GM23338 (cell line): ENCODE data around the gene FUZ. TPM values are rescaled to one million over a fixed set of nuclear protein-coding genes. Genes with fewer than 3 reads are reported as not detected.

ENCODE experiments used
- ATAC-seq: fragments of 200-7000 bp; cut with Tn5 transposase; 3 replicates; pipeline ENCODE4 v1.9.1; 2020
- DNase-seq: peaks from one replicate; pipeline ENCODE4 v3.0.0-alpha.2; 2015; ENCODE audit warnings: low spot score
- H2AFZ ChIP-seq: fragments of 200-600 bp; sonication (generic); 2 replicates; pipeline ENCODE4 v1.8.0; 2016; ENCODE audit warnings: antibody characterized with exemption, mild to moderate bottlenecking, moderate library complexity
- H3F3A ChIP-seq: fragments of 200-600 bp; sonication (generic); replicated peaks from 2 replicates; pipeline ENCODE4 v1.8.0; 2017; ENCODE audit warnings: antibody characterized with exemption, mixed run types, low read depth
- H3K27ac ChIP-seq: fragments of 200-600 bp; sonication (generic); 2 replicates; pipeline ENCODE4 v1.6.1; 2016; ENCODE audit warnings: low read depth
- H3K27me3 ChIP-seq: fragments of 200-600 bp; sonication (generic); 2 replicates; pipeline ENCODE4 v1.8.0; 2016; ENCODE audit warnings: mild to moderate bottlenecking, mixed run types, moderate library complexity; ENCODE audit not compliant: insufficient read depth
- H3K36me3 ChIP-seq: fragments of 200-600 bp; sonication (generic); 2 replicates; pipeline ENCODE4 v1.8.0; 2016; ENCODE audit warnings: mild to moderate bottlenecking; ENCODE audit not compliant: insufficient read depth
- H3K4me1 ChIP-seq: fragments of 200-600 bp; sonication (generic); 2 replicates; pipeline ENCODE4 v1.8.0; 2016; ENCODE audit warnings: mild to moderate bottlenecking, moderate library complexity; ENCODE audit not compliant: insufficient read depth
- H3K4me2 ChIP-seq: fragments of 200-600 bp; sonication (generic); 2 replicates; pipeline ENCODE4 v1.7.1; 2017; ENCODE audit warnings: mixed run types
- H3K4me3 ChIP-seq: fragments of 200-600 bp; sonication (generic); 2 replicates; pipeline ENCODE4 v1.6.1; 2016; ENCODE audit warnings: mixed run types
- H3K79me2 ChIP-seq: fragments of 200-600 bp; sonication (generic); replicated peaks from 2 replicates; pipeline ENCODE4 v1.8.0; 2017; ENCODE audit warnings: mild to moderate bottlenecking; ENCODE audit not compliant: insufficient read depth
- H3K9me2 ChIP-seq: fragments of 200-600 bp; sonication (generic); 2 replicates; pipeline ENCODE4 v1.8.0; 2017; ENCODE audit not compliant: insufficient read depth
- H4K20me1 ChIP-seq: fragments of 200-600 bp; sonication (generic); replicated peaks from 2 replicates; pipeline ENCODE4 v1.8.0; 2017; ENCODE audit warnings: mild to moderate bottlenecking; ENCODE audit not compliant: insufficient read depth
- H3K27ac Mint-ChIP-seq: 2 replicates; pipeline ENCODE4 v1.8.0; 2020; ENCODE audit warnings: inconsistent platforms, mild to moderate bottlenecking, moderate library complexity, mixed read lengths
- H3K27me3 Mint-ChIP-seq: 3 replicates; pipeline ENCODE4 v1.8.0; 2022; ENCODE audit warnings: low read depth, mild to moderate bottlenecking, moderate library complexity, mixed read lengths, inconsistent platforms; ENCODE audit not compliant: insufficient read depth, poor library complexity
- H3K36me3 Mint-ChIP-seq: 3 replicates; pipeline ENCODE4 v1.8.0; 2021; ENCODE audit warnings: low read depth, mild to moderate bottlenecking, inconsistent platforms, moderate library complexity, mixed read lengths
- H3K4me1 Mint-ChIP-seq: 3 replicates; pipeline ENCODE4 v1.8.0; 2020; ENCODE audit warnings: mild to moderate bottlenecking, inconsistent platforms, mixed read lengths
- H3K4me3 Mint-ChIP-seq: 3 replicates; pipeline ENCODE4 v1.8.0; 2021; ENCODE audit warnings: moderate library complexity, mild to moderate bottlenecking, inconsistent platforms, mixed read lengths
- H3K9me3 Mint-ChIP-seq: 3 replicates; pipeline ENCODE4 v1.8.0; 2020; ENCODE audit warnings: moderate library complexity, mild to moderate bottlenecking, inconsistent platforms, mixed read lengths
- CTCF ChIP-seq, 2 experiments: fragments of 200-600 bp in 1 of 2; sonication (generic) in 1 of 2; conservative IDR thresholded peaks; 2 replicates each; pipeline versions ENCODE4 v1.5.1 to v1.6.1; 2016 to 2017; ENCODE audit warnings: antibody characterized with exemption in 2 of 2, low read depth in 2 of 2, mild to moderate bottlenecking in 2 of 2, moderate library complexity in 1 of 2
- NANOG ChIP-seq: IDR thresholded peaks from 2 replicates; pipeline ENCODE4 v1.6.1; 2016; ENCODE audit warnings: antibody characterized with exemption, borderline replicate concordance
- REST ChIP-seq: IDR thresholded peaks from one replicate; pipeline ENCODE4 v1.6.1; 2018; ENCODE audit warnings: antibody characterized with exemption; ENCODE audit not compliant: unreplicated experiment
- STAT1 ChIP-seq: IDR thresholded peaks from one replicate; pipeline ENCODE4 v1.6.1; 2016; ENCODE audit warnings: antibody characterized with exemption; ENCODE audit not compliant: unreplicated experiment
- polyA plus RNA-seq: library from polyadenylated mRNA; unstranded; fragments of >200 nt; fragmentation: Nextera tagmentation; extraction: Ambion mirVana; gene quantifications from 2 replicates; pipeline ENCODE4 v1.2.1, GENCODE V29; 2016
- total RNA-seq: library from RNA; depleted of rRNA; stranded (reverse); fragments of >200 nt; shearing (Covaris generic); gene quantifications from 2 replicates; pipeline ENCODE4 v1.2.3, GENCODE V29; 2014

Gene FUZ
- total and polyA plus RNA-seq, 2 experiments from 2014 or later, result 24.3 to 34.8 TPM

- no peak overlapping the region for H3K4me3 ChIP-seq
- Mint-ChIP-seq H3K27ac (no peak overlapping the region), H3K36me3 (peaks cover 69% of the 10 kb centered on the region), H3K9me3 (peaks cover 4% of the 10 kb centered on the region; the same call in 2 of the 3 replicates), H3K4me1 (peaks cover 16% of the 10 kb centered on the region), H3K4me3 (no peak overlapping the region), H3K27me3 (peaks cover 56% of the 10 kb centered on the region)
- peak overlapping the region; percentile 6; the same call in 1 of the 2 replicates for H3K27ac ChIP-seq
- peaks cover 9% of the 10 kb centered on the region for H3K4me1 ChIP-seq
- peaks cover 61% of the 10 kb centered on the region for H3F3A ChIP-seq
- DNase-seq, result no peak
- peaks cover 13% of the 10 kb centered on the region for H3K79me2 ChIP-seq
- H3K27me3 ChIP-seq, result no peaks in the 10 kb centered on the region
- no peak for TF ChIP-seq REST
- TF ChIP-seq STAT1, result no peak
- no peak for TF ChIP-seq NANOG
- no peak for TF ChIP-seq CTCF (conservative IDR thresholded peaks at IDR 0.05; ENCODE audit: low read depth in 2 of 2)
- no peak for ATAC-seq
- no peaks in the 10 kb centered on the region; the same call in 1 of the 2 replicates for H3K36me3 ChIP-seq
- no peaks in the 10 kb centered on the region for H3K9me2 ChIP-seq
- H2AFZ ChIP-seq, result no peak overlapping the region
- no peak overlapping the region for H3K4me2 ChIP-seq
- peaks cover 20% of the 10 kb centered on the region for H4K20me1 ChIP-seq
These were observed 44.7 kb upstream of the FUZ start for GRCh38 chr19:49857838-49858087.

GRCh38 chr19:49857061-49857837, 44.2 kb upstream of the FUZ start:
- H3K4me1 ChIP-seq, result peaks cover 14% of the 10 kb centered on the region
- H3K79me2 ChIP-seq, result peaks cover 18% of the 10 kb centered on the region
- Mint-ChIP-seq H3K27me3 (peaks cover 54% of the 10 kb centered on the region), H3K36me3 (peaks cover 72% of the 10 kb centered on the region), H3K9me3 (peaks cover 4% of the 10 kb centered on the region; the same call in 2 of the 3 replicates), H3K4me1 (peaks cover 21% of the 10 kb centered on the region), H3K4me3 (no peak overlapping the region), H3K27ac (no peak overlapping the region)
- no peak overlapping the region for H3K4me2 ChIP-seq
- H2AFZ ChIP-seq, result no peak overlapping the region
- ATAC-seq (peak; percentile 1; the same call in 1 of the 3 replicates), DNase-seq (no peak)
- H3K9me2 ChIP-seq, result no peaks in the 10 kb centered on the region
- H4K20me1 ChIP-seq, result peaks cover 23% of the 10 kb centered on the region
- 0 out of 2 replicates have a peak overlapping the region, but pooled peaks have one; percentile 6 for H3K27ac ChIP-seq
- TF ChIP-seq CTCF (conservative IDR thresholded peaks at IDR 0.05; ENCODE audit: low read depth in 2 of 2), result peak in 1 of 2 experiments; percentile 11; a peak in 1 of 4 replicates
- TF ChIP-seq REST, result no peak
- H3K27me3 ChIP-seq, result no peaks in the 10 kb centered on the region
- no peak overlapping the region for H3K4me3 ChIP-seq
- peaks cover 64% of the 10 kb centered on the region for H3F3A ChIP-seq
- no peaks in the 10 kb centered on the region; the same call in 1 of the 2 replicates for H3K36me3 ChIP-seq
